ENCODE measurements around the gene BARX2.

BARX2 gene

DNA sequence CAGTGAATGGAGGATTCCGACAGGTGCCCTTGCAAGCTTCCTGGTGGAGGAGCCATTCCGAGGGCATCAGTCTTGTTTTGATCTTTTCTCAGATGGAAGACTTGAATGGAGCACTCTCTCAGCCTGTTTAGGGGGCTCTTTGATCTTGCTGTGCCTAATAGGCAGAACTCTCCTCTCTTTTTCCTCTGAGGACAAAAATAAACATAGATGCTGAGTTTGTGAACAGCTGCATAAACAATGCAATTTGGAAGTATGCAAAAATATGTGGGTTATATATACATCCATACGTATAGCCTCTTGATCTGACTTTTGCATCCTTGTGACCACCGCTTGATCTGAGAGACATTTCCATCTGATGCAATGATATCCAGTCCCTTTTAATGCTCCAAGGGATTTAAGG is 29.1 kb downstream of the BARX2 start:
- DNase-seq = no peak

DNA sequence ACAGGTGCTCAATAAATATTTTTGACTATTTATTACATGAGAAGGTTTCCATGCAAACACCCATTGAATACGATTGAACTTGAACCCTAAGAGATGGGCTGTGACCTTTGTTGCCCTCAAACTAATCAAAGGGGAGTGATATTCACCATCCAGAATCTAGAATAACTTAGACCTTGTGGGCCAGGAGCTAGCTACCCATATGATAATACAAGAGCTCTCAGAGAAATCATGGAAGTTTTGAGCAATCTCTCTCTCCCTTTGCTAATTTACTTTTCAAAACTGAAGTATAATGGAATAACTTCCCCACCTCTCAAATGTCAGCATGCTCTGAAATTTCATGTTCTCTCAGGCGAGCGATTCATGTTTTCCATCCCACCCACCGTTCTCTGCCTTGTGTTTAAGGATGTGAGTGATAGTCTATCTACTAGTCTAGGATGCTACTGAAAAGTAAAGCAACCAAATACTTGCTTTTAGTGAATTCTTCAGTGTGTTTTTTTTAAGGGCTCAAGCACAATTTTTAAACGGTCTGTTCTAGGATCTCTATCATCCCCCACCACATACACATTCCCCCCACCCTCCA is 33.3 kb downstream of the BARX2 start:
- no peak for DNase-seq

DNA sequence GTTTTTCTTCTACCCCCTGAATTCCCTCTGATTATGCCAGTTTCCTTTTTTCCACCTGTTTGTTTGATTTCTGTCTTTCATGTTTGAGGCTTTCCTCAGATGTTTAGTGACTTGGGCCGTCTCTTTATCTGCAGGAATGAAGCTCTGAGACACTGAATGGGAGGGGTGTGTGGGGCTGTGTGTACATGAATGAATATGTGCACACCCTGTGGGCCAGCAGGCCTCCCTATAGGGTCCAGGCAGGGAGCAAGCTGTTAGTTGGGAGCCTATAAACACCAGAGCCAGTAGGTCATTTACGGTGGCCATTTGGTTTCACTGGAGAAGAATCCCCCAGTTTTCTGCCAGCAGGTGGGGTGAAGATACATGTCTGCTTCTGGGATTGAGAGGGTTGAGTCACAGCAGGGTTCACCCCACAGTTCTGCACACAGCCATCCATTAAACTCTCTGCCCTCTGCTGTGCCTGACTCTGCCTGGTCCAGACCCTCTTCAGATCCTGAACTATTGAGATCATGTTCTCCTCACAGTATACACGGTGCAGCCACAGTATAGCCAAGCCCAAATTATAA is 34.8 kb downstream of the BARX2 start:
- DNase-seq = no peak

DNA sequence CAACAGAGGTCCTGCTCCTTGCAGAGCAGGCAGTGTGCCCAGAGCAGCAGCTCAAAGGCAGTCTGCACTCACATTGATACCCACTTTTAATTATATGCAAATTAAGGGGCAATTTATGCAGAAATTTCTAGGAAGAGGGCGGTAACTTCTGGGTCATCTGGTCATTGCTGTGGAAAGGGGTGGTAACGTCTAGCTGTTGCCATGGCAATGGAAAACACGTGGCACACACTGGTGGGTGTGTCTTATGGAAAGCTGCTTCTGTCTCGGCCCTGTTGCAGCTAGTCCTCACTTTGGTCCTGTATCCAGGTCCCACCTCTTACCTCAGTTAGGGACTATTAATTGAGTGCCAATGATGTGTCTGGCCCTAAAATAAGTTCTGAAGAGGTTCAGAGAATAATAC is 36.8 kb downstream of the BARX2 start:
- no peak for DNase-seq

DNA sequence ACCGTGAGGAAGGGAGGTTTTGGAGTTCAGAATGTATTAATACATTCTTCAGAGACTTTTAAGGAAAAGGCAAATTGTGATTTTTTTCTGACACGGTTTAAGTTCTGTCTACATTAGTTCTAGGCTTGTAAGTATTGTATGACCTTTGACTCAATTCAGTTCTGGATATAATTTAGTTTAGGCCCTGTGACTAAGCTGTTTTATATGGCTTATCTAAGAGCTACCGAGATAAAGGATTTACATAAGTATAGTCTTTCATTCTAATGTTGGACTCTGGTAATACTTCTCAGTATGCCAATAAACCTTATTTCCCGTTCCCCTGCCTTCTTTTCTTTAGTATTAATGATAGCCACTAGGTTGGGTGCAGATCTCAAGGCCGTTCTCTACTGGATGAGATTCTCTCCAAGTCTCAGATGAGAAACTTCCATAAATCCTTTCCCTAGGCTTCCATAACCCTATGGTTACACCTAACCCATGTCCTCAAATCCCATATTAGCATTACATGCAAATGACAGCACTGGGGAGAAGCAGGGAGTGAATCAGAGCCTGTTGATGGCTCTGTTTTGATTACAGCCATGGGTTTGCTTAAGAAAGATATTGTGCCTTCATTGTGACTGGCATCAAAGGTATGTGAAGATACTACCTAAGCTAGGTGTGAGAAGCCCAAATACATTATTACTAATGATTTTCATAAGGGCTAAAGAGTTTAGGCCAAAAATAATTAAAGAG is 38.7 kb downstream of the BARX2 start:
- no peak for DNase-seq

DNA sequence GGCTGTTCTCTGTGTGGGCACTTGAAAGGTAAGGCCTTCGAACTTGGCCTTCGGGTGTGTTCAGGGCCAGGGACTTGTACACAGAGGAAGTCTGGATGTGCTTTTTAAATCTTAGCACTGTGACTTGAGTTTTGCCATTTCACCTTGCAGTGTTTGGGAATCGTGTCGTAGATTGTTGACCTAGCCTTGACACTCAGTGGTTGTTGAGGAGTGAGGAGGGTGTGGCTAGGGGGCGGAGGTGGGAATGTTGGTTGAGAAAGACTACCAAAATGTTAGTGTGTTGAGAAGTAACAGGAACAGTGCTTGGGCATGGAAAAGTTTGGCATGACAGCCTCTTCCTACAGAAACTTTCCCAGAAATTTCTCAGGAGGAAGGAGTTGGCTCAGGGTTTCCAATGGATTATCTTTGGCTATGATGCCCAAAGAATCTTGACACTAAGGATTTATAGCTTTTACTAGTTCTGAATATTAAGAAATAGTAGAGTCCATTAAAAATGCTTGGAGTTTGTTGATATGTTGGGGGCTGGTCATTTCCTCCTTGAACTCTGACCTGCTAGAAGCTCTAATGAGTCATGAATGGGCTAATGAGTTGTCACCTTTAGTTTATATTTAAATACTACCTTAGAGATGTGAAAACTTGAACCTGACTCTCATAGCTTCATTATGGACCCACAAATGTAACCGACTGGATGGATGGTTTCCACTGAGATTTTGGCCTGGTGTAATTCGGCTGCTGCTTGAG is 40.6 kb downstream of the BARX2 start:
- no peak for DNase-seq

DNA sequence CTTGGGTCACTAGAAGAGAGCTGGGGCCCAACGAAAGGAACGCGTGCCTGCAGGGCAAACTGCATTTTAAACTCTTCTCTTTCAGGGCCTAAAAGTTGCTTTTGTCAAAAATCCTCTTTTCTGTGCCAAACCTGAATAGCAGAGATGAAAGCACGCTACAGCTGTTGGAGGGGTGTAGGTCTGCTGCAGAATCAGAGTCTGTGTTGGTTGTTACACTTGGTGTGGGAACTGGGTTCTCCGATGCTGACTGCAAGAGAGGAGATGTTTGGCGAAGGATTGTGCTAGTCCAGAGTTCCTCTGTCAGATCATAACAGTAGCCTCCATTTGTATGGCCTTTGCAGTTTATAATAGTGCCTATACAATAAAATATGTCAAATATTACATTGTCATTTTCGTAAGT is 41.8 kb downstream of the BARX2 start:
- no peak for DNase-seq

DNA sequence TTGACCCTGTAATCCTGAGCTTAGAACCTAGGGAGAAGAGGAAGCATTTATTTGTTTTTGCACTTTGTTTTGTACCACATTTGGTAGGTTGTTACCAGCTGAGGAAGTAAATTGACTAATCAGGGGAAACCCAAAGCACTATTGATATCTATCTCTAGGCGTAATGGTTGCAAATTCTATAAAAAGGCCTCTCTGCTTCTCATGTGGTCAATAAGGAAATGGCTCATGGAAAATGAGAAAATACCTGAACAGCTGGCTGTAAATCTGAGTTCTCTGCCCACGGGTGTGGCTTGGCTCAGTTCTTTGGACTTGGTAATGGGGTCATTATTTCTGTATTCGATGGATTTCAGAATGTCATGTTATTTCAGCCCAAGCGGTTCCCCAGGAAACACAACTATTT is 42.4 kb downstream of the BARX2 start:
- DNase-seq = no peak

DNA sequence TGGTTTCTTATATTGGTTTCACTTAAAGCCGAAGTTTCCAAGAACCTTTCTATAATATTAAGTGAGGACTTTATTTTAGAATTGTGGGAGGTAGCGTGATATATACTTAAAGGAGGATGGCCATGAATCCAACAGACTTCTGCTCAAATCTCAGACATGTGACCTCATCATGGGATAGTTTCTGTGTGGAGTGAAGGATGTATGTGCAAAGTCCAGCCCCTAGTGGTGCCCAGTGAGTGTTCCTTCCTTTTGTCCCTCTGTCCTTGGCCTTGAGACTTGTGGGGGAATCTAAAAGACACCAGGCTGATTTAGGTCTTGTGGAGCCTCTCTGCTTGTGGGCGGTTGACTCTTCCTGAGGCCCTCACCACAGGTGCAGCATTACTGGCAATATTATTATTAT is 43.7 kb downstream of the BARX2 start:
- DNase-seq = no peak

DNA sequence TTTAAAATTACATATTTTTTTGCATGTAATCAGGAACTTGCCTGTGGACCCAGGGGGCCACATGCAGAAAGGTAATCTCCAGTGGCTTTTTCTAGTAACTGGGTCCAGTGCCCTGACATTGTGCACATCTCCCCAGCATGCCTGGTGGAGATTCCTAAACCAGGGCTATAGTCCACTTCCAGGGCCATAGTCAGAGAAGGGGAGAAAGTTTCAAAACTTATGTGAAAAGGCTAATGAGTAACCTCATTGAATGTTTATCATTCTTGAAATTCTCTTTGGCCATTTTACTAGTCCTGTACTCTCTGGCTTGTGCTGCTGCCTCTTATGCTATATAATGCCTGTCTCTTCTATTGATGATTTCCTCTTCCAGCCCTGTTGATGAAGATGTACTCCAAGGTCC is 47.8 kb downstream of the BARX2 start:
- DNase-seq = no peak

DNA sequence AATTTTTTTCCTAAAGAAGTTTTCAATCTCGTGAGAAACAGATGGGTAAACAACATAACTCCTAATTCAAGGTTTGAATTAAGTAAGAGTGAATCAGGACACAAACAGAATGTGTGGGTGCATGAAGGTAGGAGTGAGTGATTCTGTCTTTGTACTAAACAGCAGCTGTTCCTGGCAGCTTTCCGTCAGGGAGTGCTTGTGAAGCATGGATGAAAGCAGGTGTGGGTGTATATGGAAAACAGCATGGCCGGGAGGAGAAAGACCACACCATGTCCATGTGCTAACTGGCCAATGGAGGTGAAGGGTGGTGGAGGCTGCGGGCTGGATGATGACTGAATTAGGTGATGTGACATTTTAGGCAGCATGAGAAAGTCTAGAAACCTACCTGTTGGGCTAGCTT is 49.6 kb downstream of the BARX2 start:
- DNase-seq = no peak

DNA sequence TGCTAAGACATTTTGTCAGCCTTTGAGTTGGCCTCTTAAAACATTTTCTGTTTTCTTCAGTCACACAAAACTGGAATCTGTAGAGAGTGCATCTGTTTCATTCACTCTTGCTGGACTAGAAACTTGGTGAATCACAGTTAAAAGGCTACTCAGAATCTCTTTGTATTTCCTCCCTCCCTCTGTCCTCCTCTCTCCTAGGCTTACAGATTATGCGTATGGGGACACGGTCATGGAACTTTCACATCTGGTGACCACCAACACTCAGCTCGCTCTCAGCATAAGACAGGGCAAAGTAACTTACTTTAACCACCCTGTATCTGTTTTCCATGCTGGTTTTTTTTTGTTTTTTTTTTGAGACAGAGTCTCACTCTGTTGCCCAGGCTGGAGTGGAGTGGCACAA is 50.4 kb downstream of the BARX2 start:
- no peak for DNase-seq

DNA sequence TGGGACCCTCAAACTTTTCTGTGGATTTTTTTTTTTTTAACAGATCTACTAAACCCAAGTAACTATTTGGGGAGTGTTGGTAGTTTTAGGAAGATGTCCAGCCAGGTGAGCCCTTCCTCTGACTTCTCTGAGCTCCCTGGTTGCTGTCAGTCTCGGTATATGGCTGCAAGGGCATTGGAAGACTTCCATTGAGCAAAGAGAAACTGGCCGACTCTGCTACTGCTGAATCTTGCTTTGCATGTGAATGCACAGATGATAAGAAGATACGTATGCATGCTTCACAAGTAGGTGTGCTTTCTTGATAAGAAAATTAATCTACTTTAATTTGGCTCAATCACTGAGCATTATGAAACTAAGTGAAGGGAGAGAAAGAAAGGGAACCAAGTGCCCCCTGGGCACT is 51.1 kb downstream of the BARX2 start:
- DNase-seq = no peak

DNA sequence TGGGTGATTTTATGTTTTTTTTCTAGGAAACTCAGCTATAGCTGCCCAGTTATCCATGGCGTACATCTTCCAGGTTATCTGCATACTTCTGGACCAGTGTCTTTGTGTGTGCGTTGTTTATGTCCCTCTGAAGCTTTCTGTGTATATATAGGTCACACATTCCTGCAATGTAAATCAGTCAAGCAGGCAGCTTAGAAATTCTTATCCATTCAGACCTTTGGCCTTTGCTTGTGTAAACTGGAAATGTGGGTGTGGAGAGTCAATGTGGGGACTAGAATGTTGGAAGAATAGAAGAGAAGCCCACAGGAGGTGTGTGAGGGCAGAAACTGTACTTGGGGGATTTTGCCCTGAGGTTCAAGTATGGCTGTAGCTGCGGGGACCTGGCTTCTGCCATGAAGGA is 51.7 kb downstream of the BARX2 start:
- DNase-seq = no peak

DNA sequence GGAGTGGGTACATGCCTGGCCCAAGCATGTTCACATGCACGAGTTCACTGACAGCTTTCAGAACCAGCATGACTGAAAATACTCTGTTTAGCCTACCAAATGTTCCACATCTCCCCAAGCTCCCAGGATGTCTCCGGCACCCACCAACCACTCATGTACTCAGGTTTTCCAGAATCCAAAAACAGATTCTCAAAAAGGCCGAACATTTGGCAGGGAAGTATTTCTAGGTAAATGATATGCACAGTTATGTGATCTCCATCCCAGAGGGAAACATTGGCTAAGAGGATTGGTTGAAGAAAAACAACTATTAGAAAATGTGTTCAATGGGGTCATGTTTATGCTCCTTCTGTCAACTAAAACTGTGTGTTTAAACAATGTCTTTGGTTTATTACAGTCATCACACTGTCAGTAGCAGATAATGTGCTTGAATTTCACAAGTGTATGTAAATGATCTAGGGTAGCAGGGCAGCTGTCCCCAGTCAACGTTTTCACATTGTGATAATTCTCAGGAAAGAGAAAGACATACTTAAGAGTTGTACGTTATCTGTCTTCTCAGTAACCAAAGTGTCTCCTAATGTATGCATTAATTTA is 52.3 kb downstream of the BARX2 start:
- no peak for DNase-seq

DNA sequence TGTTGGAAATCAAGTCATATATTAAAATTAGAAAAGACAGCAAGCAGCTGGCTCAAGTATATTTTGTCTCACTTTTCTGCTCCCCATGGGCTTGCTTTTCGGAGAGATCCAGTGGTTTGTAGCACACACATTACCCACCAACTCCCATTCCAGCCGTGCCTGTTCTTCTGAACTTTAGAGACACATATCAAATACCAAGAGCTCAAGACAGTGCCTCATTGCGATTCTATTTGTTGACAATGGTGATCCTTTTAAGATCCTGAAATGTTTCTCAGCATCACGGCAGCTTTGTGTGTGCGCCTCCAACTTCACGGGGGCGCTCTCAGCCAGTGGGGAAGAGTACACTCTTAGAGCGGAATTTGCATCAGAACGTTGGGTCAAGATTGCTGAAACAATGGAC is 52.9 kb downstream of the BARX2 start:
- no peak for DNase-seq

DNA sequence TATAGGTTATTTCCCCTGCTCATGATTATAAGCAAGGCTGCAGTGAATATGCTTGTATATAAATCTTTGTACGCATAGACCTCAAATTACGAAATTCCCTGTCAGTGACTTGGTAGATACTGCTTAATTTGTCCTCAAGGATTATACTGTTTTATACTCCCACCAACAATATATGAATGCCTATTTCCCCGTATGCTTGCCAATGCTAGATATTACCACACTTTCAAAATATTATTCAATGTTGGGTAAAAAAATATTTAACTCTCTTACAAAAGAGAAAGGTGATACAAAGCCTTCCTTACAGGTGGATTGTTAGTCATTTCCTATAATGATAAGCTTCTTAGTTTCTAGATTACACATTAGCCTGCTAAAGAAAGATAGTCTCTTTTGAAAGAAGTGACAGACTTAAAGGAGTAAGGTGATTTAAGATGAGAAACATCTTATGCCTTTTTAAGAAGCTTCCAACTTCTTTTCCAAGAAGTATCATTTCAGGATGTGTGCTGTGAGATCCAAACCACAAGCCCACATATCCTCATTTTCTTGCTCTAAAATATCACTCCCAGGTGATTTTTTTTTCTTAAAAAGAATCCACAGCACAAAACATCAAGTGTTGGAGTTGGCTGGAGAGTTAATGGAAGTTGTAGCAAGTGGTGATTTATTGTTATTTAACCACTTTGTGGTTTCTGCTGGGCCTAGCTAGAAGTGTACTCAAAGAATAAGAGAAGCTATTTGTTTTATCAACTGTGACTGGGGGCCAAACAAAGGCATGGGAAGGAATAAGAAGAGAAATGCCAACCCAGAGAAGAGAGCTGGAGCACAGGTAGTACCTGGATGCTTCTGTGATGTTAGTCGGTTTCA is 59.2 kb downstream of the BARX2 start:
- DNase-seq = peak; percentile 69

DNA sequence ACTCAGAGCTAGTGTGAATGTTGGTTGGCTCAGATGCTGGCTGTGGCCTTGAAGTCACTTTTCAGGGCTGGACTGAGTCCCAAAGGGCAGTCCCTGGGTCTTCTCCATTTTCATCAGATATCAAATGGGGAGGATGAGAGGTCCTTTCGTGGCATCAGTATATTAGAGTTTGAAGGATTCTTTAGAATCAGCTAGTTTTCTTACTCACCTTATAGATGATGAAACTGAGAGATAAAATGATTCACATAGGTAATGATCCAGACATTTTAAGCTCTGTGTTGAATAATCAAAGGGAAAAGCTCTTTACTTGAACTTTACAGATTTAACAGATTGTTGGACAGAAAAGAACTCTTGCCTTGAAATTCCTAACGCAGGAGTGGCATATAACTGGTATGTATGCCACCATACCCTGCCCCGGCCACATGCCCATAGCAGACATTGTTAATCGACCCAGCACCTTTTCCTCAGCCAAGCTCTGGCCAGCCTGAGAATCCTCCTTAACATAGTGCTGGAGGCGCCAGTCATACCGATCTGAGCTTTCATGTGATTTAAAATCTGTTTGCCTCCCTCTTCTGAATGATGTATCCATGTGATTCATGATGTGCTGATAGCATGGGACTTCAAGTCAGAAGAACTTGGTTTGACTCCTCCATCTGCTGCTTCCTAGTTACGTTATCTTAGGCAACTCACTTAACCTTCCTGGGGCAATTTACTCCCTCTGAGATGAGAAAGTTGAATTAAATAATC is 60.0 kb downstream of the BARX2 start:
- DNase-seq = no peak

DNA sequence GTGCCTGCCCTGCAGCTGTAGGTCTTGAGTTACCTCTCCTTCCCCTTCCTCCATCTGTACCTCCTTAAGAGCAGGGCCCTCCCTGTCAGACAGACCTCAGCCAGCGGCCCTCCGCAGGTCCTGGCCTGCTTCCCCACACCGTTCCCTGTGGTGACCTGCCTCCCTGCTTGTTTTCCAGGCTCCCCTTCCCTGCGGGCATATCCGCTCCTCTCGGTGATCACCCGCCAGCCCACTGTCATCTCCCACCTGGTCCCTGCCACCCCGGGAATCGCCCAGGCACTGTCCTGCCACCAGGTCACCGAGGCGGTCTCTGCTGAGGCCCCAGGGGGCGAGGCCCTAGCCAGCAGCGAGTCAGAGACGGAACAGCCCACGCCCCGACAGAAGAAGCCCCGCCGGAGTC is 60.9 kb downstream of the BARX2 start:
- no peak for DNase-seq

DNA sequence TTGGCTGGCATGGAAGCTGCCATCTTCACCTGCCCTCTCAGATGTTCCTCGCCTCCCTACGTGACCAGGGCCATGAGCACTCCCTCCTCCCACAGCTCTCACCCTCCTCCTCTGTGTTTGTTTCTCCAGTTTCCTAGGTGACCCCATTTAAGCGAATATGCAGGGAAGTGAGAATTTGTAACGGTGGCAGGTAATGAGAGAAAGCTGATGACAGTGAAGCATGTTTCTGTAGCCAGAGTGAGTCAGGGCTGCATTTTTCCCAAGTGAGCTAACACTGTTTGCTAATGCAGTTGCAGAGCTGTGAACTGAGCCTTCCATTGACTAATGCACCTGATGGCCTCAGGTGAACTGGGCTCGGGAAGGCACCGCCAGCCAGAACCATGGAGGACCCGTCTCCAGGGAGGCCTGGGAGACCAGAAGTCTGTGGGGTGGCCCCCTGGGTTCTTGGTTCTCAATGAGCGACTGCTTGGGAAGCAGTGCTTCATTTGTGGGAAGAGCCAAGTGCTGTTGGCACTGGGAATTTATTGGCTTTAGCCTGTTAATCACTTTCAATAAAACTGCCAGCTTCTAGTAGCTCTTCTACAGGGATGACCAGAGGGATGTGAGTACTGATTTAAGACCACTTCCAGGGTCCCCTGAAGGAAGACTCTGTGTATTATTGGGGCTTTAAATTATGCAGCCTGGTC is 64.5 kb downstream of the BARX2 start:
- DNase-seq = no peak

DNA sequence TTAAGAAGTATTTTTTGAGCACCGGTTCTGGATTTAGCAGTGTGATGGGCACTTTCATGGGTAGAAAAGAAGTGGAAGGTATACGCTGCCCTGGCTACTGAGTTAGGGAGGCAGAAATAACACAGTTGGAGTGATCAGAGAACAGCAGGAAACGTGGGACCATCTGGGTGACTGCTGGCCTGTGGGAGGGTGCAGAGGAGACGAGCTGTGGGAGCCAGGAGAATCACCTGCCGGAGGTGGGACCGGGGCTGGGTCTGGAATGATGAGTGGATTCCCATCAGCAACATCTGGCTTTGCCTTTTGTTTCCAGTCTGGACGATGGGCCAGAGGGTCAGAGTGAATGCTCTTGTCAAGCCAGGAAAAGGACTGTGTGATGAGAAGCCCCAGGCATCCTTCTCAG is 66.5 kb downstream of the BARX2 start:
- no peak for DNase-seq

All from NCI-H2029 treated with DMSO at 0.1 percent for 48 hours (cell line).